HepG2 (cell line): ENCODE measurements around the gene SLC23A2. TPM values are rescaled to one million over a fixed set of nuclear protein-coding genes. Genes with fewer than 3 reads are reported as not detected.

Experiments
- ATF3 ChIP-seq: sonication (generic); formaldehyde crosslinking; IDR thresholded peaks from 2 replicates; pipeline ENCODE4 v1.4.0; 2020; ENCODE audit warnings: missing genetic modification reagents
- ELF4 ChIP-seq: sonication (generic); formaldehyde crosslinking; IDR thresholded peaks from 2 replicates; pipeline ENCODE4 v1.5.0; 2020; ENCODE audit warnings: missing genetic modification reagents, mild to moderate bottlenecking, moderate library complexity, borderline replicate concordance
- GATAD1 ChIP-seq: IDR thresholded peaks from 2 replicates; pipeline ENCODE4 v1.6.1; 2016; ENCODE audit warnings: missing genetic modification reagents, missing compliant biosample characterization
- GLMP ChIP-seq: sonication (generic); formaldehyde crosslinking; IDR thresholded peaks from 2 replicates; pipeline ENCODE4 v1.9.0; 2021; ENCODE audit warnings: missing genetic modification reagents, mild to moderate bottlenecking, borderline replicate concordance
- MAX ChIP-seq: IDR thresholded peaks from 2 replicates; pipeline ENCODE4 v1.6.1; 2012; ENCODE audit warnings: inconsistent platforms
- MED1 ChIP-seq: sonication (generic); formaldehyde crosslinking; IDR thresholded peaks from 2 replicates; pipeline ENCODE4 v1.4.0; 2020; ENCODE audit warnings: missing genetic modification reagents
- MED8 ChIP-seq: sonication (generic); formaldehyde crosslinking; IDR thresholded peaks from 2 replicates; pipeline ENCODE4 v1.8.1; 2023; ENCODE audit warnings: mild to moderate bottlenecking, missing genetic modification reagents; ENCODE audit not compliant: insufficient replicate concordance
- MTA3 ChIP-seq: sonication (generic); formaldehyde crosslinking; IDR thresholded peaks from 2 replicates; pipeline ENCODE4 v1.4.0; 2020; ENCODE audit warnings: missing genetic modification reagents
- NR3C1 ChIP-seq: sonication (generic); formaldehyde crosslinking; IDR thresholded peaks from 2 replicates; pipeline ENCODE4 v1.4.0; 2020; ENCODE audit warnings: missing genetic modification reagents
- RELA ChIP-seq: sonication (generic); formaldehyde crosslinking; IDR thresholded peaks from 2 replicates; pipeline ENCODE4 v1.4.0; 2020; ENCODE audit warnings: missing genetic modification reagents
- SOX6 ChIP-seq, 2 experiments: fragments of 450-650 bp in 1 of 2; sonication (generic) in 1 of 2; formaldehyde crosslinking in 1 of 2; IDR thresholded peaks; 2 replicates each; pipeline versions ENCODE4 v1.4.0 to v1.6.1; 2017 to 2020; ENCODE audit warnings: antibody characterized with exemption in 1 of 2, mild to moderate bottlenecking in 1 of 2, missing genetic modification reagents in 1 of 2
- ZFP41 ChIP-seq: sonication (generic); formaldehyde crosslinking; IDR thresholded peaks from 2 replicates; pipeline ENCODE4 v1.4.0; 2020; ENCODE audit warnings: mild to moderate bottlenecking, missing genetic modification reagents, borderline replicate concordance
- ZMYM3 ChIP-seq: sonication (generic); formaldehyde crosslinking; IDR thresholded peaks from 2 replicates; pipeline ENCODE4 v1.5.1; 2020; ENCODE audit warnings: mild to moderate bottlenecking, missing genetic modification reagents
- ZNF230 ChIP-seq: sonication (generic); formaldehyde crosslinking; IDR thresholded peaks from 2 replicates; pipeline ENCODE4 v1.4.0; 2020; ENCODE audit warnings: mild to moderate bottlenecking, missing genetic modification reagents
- ZNF329 ChIP-seq: sonication (generic); formaldehyde crosslinking; IDR thresholded peaks from 2 replicates; pipeline ENCODE4 v1.9.0; 2021; ENCODE audit warnings: low read depth, mild to moderate bottlenecking, missing genetic modification reagents
- ZNF589 ChIP-seq: sonication (generic); formaldehyde crosslinking; conservative IDR thresholded peaks from 2 replicates; pipeline ENCODE4 v1.8.0; 2022; ENCODE audit warnings: mild to moderate bottlenecking, moderate library complexity, missing genetic modification reagents
- ZNF737 ChIP-seq: sonication (generic); formaldehyde crosslinking; IDR thresholded peaks from 2 replicates; pipeline ENCODE4 v1.5.0; 2020; ENCODE audit warnings: missing genetic modification reagents, mild to moderate bottlenecking, borderline replicate concordance
- ZNF775 ChIP-seq: sonication (generic); formaldehyde crosslinking; IDR thresholded peaks from 2 replicates; pipeline ENCODE4 v1.4.0; 2020; ENCODE audit warnings: missing genetic modification reagents, mild to moderate bottlenecking, moderate library complexity, borderline replicate concordance
- ZNF841 ChIP-seq: sonication (generic); formaldehyde crosslinking; IDR thresholded peaks from 2 replicates; pipeline ENCODE4 v1.8.1; 2023; ENCODE audit warnings: missing genetic modification reagents, borderline replicate concordance
- ZSCAN21 ChIP-seq: sonication (generic); formaldehyde crosslinking; IDR thresholded peaks from 2 replicates; pipeline ENCODE4 v1.8.0; 2022; ENCODE audit warnings: mild to moderate bottlenecking, missing genetic modification reagents, moderate library complexity, borderline replicate concordance
- polyA plus RNA-seq, 8 experiments: library from polyadenylated mRNA; depleted of rRNA in 3 of 8; stranded (reverse) in 7 of 8; unstranded in 1 of 8; fragments of >200 nt; fragmentation: Illumina TruSeq in 4 of 8; extraction: Trizol in 4 of 8; gene quantifications; 2 replicates each; pipeline versions ENCODE4 v1.2.1 to v1.2.3, GENCODE V29; 2011 to 2016; ENCODE audit warnings: low read depth in 4 of 8, missing spikeins in 1 of 8, mixed read lengths in 1 of 8; ENCODE audit not compliant: insufficient read depth in 1 of 8
- total RNA-seq, 5 experiments: library from RNA; depleted of rRNA; stranded (reverse); fragments of >200 nt; fragmentation: Illumina TruSeq; extraction: Trizol; gene quantifications; 2 replicates each; pipeline ENCODE4 v1.2.3, GENCODE V29; 2016; ENCODE audit warnings: low read depth in 1 of 5

Gene SLC23A2
- total and polyA plus RNA-seq, 2 of the 13 experiments (the other 11 are each of a cell fraction or from before 2014, with no cell fraction given): 42.2 to 51.2 TPM

GRCh38 chr20:4937407-4938319 lies 63.6 kb downstream of the SLC23A2 start (continued):
- TF ChIP-seq ZNF737 (CRISPR knock-in tag) (no peak), MED1 (CRISPR knock-in tag) (no peak; the same call in 1 of the 2 replicates), SOX6 (IDR thresholded peaks at IDR 0.05) (no peak), SOX6 (CRISPR knock-in tag; IDR thresholded peaks at IDR 0.05) (no peak; the same call in 1 of the 2 replicates), ZNF775 (CRISPR knock-in tag) (no peak), MAX (no peak; the same call in 1 of the 2 replicates), ZNF589 (CRISPR knock-in tag) (no peak), MTA3 (CRISPR knock-in tag) (no peak), RELA (CRISPR knock-in tag) (no peak), ZMYM3 (CRISPR knock-in tag) (peak; percentile 63; the same call in 1 of the 2 replicates), ZSCAN21 (CRISPR knock-in tag) (no peak), ZNF230 (no peak), GLMP (CRISPR knock-in tag) (no peak), ZNF841 (CRISPR knock-in tag) (no peak), ZFP41 (no peak), MED8 (CRISPR knock-in tag) (no peak), GATAD1 (no peak), ELF4 (CRISPR knock-in tag) (no peak), NR3C1 (CRISPR knock-in tag) (no peak), ZNF329 (no peak), ATF3 (CRISPR knock-in tag) (no peak)
